ENCODE data around the gene MPPED1.

DNA sequence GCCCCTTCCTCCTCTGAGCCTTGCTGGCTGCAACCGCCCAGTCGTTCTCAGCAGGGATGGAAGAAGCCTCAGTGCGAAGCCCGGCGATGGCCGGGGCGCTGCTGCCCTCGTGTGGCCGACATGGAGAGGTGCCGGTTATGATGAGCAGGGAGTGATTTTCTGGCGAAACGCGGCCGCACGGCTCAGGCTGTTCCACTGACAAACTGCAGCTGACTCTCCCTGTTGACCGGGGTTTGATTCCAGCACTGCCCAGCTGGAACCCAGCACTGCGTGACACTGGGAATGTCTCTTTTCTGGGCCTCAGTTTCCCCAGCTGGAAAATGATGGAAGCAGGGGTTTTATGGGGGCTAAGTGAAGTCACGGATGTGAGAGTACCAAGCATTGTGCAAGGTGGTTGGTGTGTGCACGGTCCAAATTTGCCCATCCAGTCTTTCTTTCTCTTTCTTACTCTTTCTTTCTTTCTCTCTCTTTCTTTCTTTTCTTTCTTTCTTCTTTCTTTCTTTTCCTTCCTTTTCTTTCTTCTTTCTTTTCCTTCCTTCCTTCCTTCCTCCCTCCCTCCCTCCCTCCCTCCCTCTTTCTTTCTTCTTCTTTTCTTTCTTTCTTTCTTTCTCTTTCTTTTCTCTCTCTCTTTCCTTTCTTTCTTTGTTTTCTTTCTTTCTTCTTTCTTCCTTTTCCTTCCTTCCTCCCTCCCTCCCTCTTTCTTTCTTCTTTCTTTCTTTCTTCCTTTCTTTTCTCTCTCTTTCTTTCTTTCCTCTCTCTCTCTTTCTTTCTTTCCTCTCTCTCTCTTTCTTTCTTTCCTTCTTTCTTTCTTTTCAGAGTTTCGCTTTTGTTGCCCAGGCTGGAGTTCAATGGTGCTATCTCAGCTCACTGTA is 25.8 kb upstream of the MPPED1 start:
- TF ChIP-seq, protein P1, sequence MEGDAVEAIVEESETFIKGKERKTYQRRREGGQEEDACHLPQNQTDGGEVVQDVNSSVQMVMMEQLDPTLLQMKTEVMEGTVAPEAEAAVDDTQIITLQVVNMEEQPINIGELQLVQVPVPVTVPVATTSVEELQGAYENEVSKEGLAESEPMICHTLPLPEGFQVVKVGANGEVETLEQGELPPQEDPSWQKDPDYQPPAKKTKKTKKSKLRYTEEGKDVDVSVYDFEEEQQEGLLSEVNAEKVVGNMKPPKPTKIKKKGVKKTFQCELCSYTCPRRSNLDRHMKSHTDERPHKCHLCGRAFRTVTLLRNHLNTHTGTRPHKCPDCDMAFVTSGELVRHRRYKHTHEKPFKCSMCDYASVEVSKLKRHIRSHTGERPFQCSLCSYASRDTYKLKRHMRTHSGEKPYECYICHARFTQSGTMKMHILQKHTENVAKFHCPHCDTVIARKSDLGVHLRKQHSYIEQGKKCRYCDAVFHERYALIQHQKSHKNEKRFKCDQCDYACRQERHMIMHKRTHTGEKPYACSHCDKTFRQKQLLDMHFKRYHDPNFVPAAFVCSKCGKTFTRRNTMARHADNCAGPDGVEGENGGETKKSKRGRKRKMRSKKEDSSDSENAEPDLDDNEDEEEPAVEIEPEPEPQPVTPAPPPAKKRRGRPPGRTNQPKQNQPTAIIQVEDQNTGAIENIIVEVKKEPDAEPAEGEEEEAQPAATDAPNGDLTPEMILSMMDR (IDR thresholded peaks at IDR 0.05; ENCODE audit: poor library complexity) = peak; percentile 96
- no peak for TF ChIP-seq EZH2 (IDR thresholded peaks at IDR 0.05; ENCODE audit: borderline replicate concordance)

Data from hepatocyte (in vitro differentiated cells).